Eye (tissue), 1 donor: Measurements from ENCODE around the gene KRTAP10-2.

ENCODE experiments used
- DNase-seq: peaks from one replicate; pipeline ENCODE4 v3.0.0-alpha.2; 2015

The KRTAP10-2 gene

GRCh38 chr21:44537930-44538911, 13.1 kb downstream of the KRTAP10-2 start:
- DNase-seq: no peak

- DNase-seq: no peak
Observed at GRCh38 chr21:44535963-44536362, 15.3 kb downstream of the KRTAP10-2 start.

GRCh38 chr21:44534688-44535087, 16.6 kb downstream of the KRTAP10-2 start:
- no peak for DNase-seq

- no peak for DNase-seq
Observed at GRCh38 chr21:44533891-44534627, 17.2 kb downstream of the KRTAP10-2 start.

- no peak for DNase-seq
Observed at GRCh38 chr21:44533121-44533890, 18.0 kb downstream of the KRTAP10-2 start.

- no peak for DNase-seq
Observed at GRCh38 chr21:44532712-44533111, 18.6 kb downstream of the KRTAP10-2 start.

- peak; percentile 12 for DNase-seq
Observed at GRCh38 chr21:44531606-44532564, 19.4 kb downstream of the KRTAP10-2 start.

GRCh38 chr21:44530903-44531605, 20.3 kb downstream of the KRTAP10-2 start:
- no peak for DNase-seq

- peak; percentile 14 for DNase-seq
Observed at GRCh38 chr21:44530221-44530902, 20.9 kb downstream of the KRTAP10-2 start.

GRCh38 chr21:44529503-44530125, 21.7 kb downstream of the KRTAP10-2 start:
- no peak for DNase-seq

- DNase-seq: no peak
Observed at GRCh38 chr21:44529011-44529421, 22.3 kb downstream of the KRTAP10-2 start.

GRCh38 chr21:44528634-44528995, 22.7 kb downstream of the KRTAP10-2 start:
- DNase-seq: no peak

- DNase-seq: no peak
Observed at GRCh38 chr21:44527983-44528633, 23.2 kb downstream of the KRTAP10-2 start.

- DNase-seq: no peak
Observed at GRCh38 chr21:44527156-44527982, 23.9 kb downstream of the KRTAP10-2 start.

GRCh38 chr21:44526096-44526997, 25.0 kb downstream of the KRTAP10-2 start:
- no peak for DNase-seq

- DNase-seq: no peak
Observed at GRCh38 chr21:44525391-44526095, 25.8 kb downstream of the KRTAP10-2 start.
